ENCODE measurements around the gene NPY4R2.
"Not testable (repeated sequence)": the region's sequence is repeated elsewhere in the genome, so short reads cannot be mapped to it uniquely, and the experiment has no call there.

The NPY4R2 gene

DNA sequence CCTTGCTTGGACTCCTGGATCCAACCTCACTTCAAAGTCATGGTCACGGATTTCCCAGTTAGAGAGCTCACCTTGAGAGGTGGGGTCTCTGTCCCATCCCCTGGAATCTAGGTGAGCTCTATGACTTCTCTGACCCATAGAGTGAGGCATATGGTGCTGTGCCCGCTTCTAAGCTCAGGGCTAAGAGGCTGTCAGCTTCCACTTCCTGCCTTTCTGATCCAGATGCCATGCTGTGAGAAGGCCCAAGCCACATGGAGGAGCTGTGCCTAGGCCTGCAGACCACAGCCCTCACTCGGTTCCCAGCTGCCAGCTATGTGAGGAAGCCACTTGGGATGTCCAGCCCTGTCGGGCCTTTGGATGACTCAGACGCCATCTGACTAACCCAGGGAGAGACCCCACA lies 41.2 kb downstream of the NPY4R2 start:
- not testable (repeated sequence) for H3K36me3 ChIP-seq (ENCODE audit: control insufficient read depth, insufficient read depth, low read length); H3K4me1 ChIP-seq (ENCODE audit: control insufficient read depth, insufficient read depth, low read length)
- whole genome bisulfite sequencing, 2 experiments, result 93 to 100% methylated on average over 1 to 3 of the region's 5 CpGs

DNA sequence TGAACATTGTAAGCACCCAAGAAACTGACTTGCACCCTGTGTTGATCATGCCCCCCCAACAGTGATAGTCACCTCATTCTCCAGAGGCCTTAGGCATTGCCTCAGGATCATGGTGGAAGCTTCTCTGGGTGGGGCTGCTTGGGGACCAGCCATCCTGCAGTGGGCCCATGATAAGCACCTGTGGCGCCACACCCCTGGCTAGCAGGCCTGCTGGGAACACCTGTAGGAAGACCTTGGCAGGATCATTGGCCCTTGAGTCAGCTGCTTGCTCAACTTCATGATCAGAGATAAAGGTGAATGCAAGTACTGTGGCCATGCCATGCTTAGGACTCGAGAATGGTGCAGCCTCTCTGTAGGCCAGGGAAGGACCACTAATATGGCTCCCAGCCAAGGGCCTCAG lies 42.2 kb downstream of the NPY4R2 start:
- H3K27ac ChIP-seq (ENCODE audit: insufficient read depth, low read depth, low read length, poor library complexity, severe bottlenecking); H3K9me3 ChIP-seq (ENCODE audit: control insufficient read depth, low read length); H3K4me3 ChIP-seq (ENCODE audit: insufficient read depth, low read depth, low read length); H3K36me3 ChIP-seq (ENCODE audit: control insufficient read depth, insufficient read depth, low read length); H3K4me1 ChIP-seq (ENCODE audit: control insufficient read depth, insufficient read depth, low read length); H3K27me3 ChIP-seq (ENCODE audit: control insufficient read depth, insufficient read depth, low read length, poor library complexity, severe bottlenecking): not testable (repeated sequence)
- WGBS, 2 experiments, result no CpG with 5 or more reads among the region's 2 CpGs

More for the DNA sequence above, 41.2 kb downstream of the NPY4R2 start:
- H3K27ac ChIP-seq (ENCODE audit: insufficient read depth, low read depth, low read length, poor library complexity, severe bottlenecking); H3K27me3 ChIP-seq (ENCODE audit: control insufficient read depth, insufficient read depth, low read length, poor library complexity, severe bottlenecking); H3K4me3 ChIP-seq (ENCODE audit: insufficient read depth, low read depth, low read length); H3K9me3 ChIP-seq (ENCODE audit: control insufficient read depth, low read length): not testable (repeated sequence)

DNA sequence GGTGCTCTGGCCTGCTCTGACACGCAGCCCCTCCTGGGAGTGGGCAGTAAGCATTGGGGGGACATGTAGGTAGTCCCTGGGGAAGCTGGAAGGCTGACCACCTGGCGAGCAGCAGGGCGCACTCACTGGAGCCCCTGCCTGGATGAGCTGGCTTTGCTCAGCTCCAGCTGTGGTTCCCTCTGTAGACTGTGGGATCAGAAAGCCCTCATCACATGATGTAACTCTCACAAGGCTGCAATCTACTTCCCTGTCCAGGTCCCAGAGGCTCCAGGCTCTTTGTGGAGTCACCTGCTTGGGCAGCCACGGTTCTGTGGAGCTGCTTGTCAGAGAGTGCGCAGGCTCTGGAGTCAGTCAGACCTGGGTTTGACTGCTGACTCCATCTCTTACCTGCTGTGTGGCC lies 44.3 kb downstream of the NPY4R2 start:
- H3K27ac ChIP-seq (ENCODE audit: insufficient read depth, low read depth, low read length, poor library complexity, severe bottlenecking); H3K9me3 ChIP-seq (ENCODE audit: control insufficient read depth, low read length); H3K27me3 ChIP-seq (ENCODE audit: control insufficient read depth, insufficient read depth, low read length, poor library complexity, severe bottlenecking); H3K4me3 ChIP-seq (ENCODE audit: insufficient read depth, low read depth, low read length); H3K36me3 ChIP-seq (ENCODE audit: control insufficient read depth, insufficient read depth, low read length); H3K4me1 ChIP-seq (ENCODE audit: control insufficient read depth, insufficient read depth, low read length): not testable (repeated sequence)
- no CpG with 5 or more reads among the region's 5 CpGs for WGBS, 2 experiments

DNA sequence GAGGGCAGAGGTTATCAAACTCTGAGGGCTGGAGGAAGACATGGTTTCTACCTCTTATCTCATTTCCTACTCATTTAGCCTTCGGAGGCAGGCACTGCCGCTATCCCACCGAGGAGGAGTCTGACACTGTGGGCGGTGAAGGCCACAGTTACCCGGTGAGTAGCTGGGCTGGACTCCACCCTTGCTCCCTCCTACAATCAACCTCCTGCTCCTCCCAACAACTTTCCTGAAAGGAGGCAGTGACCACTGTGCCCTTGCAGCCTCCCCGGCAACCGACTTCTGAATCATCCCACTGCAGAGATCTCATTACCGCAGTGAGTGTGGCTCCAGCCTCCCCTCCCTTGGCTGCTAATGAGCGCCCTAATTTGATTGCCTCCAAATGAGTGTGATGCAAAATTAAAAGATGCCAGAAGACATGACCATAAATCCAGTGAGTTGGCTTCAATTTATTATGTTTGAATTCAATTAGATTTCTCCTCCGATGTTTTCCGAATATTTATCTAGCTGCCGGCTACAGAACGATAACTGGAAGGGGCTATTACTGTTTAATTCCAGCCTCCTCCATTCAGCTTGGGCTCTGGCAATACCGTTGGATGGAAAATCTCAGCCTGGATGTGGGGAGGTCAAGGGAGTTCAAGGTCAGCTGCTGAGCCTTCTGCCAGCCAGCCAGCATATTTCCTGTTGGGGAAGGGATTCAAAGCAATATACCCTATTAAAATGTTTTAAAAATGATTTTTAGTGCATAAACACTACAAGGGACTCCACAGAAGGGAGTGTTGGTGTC lies 46.0 kb downstream of the NPY4R2 start:
- not testable (repeated sequence) for H3K27me3 ChIP-seq (ENCODE audit: control insufficient read depth, insufficient read depth, low read length, poor library complexity, severe bottlenecking); H3K9me3 ChIP-seq (ENCODE audit: control insufficient read depth, low read length); H3K4me3 ChIP-seq (ENCODE audit: insufficient read depth, low read depth, low read length); H3K36me3 ChIP-seq (ENCODE audit: control insufficient read depth, insufficient read depth, low read length); H3K4me1 ChIP-seq (ENCODE audit: control insufficient read depth, insufficient read depth, low read length); H3K27ac ChIP-seq (ENCODE audit: insufficient read depth, low read depth, low read length, poor library complexity, severe bottlenecking)
- 75% methylated on average over 4 of the region's 14 CpGs; no CpG with 5 or more reads in 1 of the 2 experiments for WGBS, 2 experiments

DNA sequence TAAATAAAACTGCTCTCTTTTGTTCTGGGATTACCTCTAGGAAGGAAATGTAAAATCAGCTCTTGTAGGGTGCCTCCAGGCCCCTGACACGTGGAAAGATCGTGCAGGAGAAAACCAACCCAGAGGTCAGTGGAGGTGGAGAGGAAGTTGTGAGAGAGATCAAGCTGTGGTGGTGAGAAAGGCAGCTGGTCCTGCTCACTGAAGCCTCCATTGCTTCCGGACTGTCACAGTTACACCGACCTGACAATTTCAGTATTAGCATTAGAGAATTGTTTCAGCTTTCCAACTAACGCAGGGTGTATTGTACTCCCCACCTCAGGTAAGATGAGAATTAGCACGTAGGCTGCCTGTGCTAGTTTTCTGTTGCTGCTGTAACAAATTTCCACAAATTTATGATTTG lies 50.5 kb downstream of the NPY4R2 start:
- H3K4me1 ChIP-seq (ENCODE audit: control insufficient read depth, insufficient read depth, low read length); H3K27me3 ChIP-seq (ENCODE audit: control insufficient read depth, insufficient read depth, low read length, poor library complexity, severe bottlenecking); H3K4me3 ChIP-seq (ENCODE audit: insufficient read depth, low read depth, low read length); H3K27ac ChIP-seq (ENCODE audit: insufficient read depth, low read depth, low read length, poor library complexity, severe bottlenecking); H3K36me3 ChIP-seq (ENCODE audit: control insufficient read depth, insufficient read depth, low read length); H3K9me3 ChIP-seq (ENCODE audit: control insufficient read depth, low read length): not testable (repeated sequence)
- WGBS, 2 experiments, result 95% methylated on average over 4 of the region's 6 CpGs

DNA sequence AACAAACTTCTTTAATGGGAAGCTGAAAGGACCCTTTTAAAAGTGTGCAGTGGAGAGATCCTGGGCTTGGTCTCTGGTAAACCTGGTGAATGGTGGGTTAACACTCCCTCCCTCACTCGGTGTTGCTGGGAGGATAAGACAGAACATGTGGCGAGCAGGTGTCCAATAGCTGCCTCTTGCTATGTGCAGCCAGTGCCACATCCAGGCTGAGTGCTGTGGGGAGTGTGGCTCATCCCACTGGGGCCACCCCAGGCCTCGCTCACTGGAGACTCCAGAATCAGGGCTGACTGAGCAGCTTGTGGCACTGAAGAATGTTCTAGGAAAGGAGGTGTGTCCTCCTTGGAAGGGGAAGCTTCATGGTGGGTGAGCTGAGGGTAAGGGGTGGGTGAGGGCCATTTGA lies 51.6 kb downstream of the NPY4R2 start:
- H3K4me3 ChIP-seq (ENCODE audit: insufficient read depth, low read depth, low read length); H3K27ac ChIP-seq (ENCODE audit: insufficient read depth, low read depth, low read length, poor library complexity, severe bottlenecking); H3K9me3 ChIP-seq (ENCODE audit: control insufficient read depth, low read length); H3K4me1 ChIP-seq (ENCODE audit: control insufficient read depth, insufficient read depth, low read length); H3K36me3 ChIP-seq (ENCODE audit: control insufficient read depth, insufficient read depth, low read length); H3K27me3 ChIP-seq (ENCODE audit: control insufficient read depth, insufficient read depth, low read length, poor library complexity, severe bottlenecking): not testable (repeated sequence)
- WGBS, 2 experiments, result 95 to 96% methylated on average over 3 of the region's 3 CpGs

DNA sequence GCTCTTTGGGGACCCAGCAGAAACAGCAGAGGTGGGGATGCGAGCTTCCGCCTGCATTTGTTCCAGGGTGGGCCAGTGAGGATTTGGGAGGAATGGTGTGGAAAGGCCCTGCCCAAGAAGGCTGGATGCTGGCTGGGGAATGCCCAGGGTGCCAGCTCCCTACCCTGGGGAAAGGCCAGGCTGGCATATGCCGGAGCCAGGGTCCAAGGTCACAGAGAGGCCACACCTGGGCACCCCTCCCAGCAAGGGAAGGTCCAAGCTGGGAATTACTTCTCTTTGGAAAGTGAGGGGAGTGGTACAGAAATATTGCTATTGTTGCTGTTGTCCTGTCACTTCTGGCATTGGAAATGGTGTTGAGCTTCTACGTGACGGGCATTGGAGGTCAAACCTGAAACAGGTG lies 53.1 kb downstream of the NPY4R2 start:
- H3K9me3 ChIP-seq (ENCODE audit: control insufficient read depth, low read length); H3K4me3 ChIP-seq (ENCODE audit: insufficient read depth, low read depth, low read length); H3K4me1 ChIP-seq (ENCODE audit: control insufficient read depth, insufficient read depth, low read length); H3K27me3 ChIP-seq (ENCODE audit: control insufficient read depth, insufficient read depth, low read length, poor library complexity, severe bottlenecking); H3K27ac ChIP-seq (ENCODE audit: insufficient read depth, low read depth, low read length, poor library complexity, severe bottlenecking); H3K36me3 ChIP-seq (ENCODE audit: control insufficient read depth, insufficient read depth, low read length): not testable (repeated sequence)
- no CpG with 5 or more reads among the region's 5 CpGs for WGBS, 2 experiments

DNA sequence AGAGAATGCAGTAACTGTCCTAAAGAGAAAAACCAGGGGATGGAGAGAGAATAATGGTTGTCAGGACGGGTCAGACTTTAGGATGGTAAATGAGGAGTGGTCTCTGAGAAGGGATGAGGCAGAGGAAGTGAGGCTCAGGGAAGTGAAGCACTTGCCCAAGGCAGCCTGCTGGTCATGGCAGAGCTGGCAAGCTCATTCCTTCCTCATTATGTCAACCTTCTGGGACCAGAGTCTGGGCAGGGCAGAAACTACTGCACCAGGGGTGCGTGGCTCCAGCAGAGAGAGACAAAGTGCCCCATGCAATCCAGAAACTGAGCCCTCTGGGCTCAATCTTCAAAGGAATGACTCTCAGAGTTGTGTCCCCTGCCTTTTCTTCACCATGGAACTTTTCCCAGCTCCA lies 53.6 kb downstream of the NPY4R2 start:
- H3K4me1 ChIP-seq (ENCODE audit: control insufficient read depth, insufficient read depth, low read length); H3K27ac ChIP-seq (ENCODE audit: insufficient read depth, low read depth, low read length, poor library complexity, severe bottlenecking); H3K9me3 ChIP-seq (ENCODE audit: control insufficient read depth, low read length); H3K36me3 ChIP-seq (ENCODE audit: control insufficient read depth, insufficient read depth, low read length); H3K27me3 ChIP-seq (ENCODE audit: control insufficient read depth, insufficient read depth, low read length, poor library complexity, severe bottlenecking); H3K4me3 ChIP-seq (ENCODE audit: insufficient read depth, low read depth, low read length): not testable (repeated sequence)
- no CpG with 5 or more reads among the region's 2 CpGs for WGBS, 2 experiments
